HL-60/S4 (cell line): ENCODE results near the gene MAP2K2.
"Not testable (repeated sequence)": the region's sequence is repeated elsewhere in the genome, so short reads cannot be mapped to it uniquely, and the experiment has no call there.

ENCODE experiments used
- in situ Hi-C: fragments of 300-500 bp; cut with MboI; formaldehyde crosslinking; loops from 2 replicates; pipeline ENCODE4 v1.14.3; 2022; ENCODE audit warnings: low sequenced_read_pairs

Gene MAP2K2

DNA sequence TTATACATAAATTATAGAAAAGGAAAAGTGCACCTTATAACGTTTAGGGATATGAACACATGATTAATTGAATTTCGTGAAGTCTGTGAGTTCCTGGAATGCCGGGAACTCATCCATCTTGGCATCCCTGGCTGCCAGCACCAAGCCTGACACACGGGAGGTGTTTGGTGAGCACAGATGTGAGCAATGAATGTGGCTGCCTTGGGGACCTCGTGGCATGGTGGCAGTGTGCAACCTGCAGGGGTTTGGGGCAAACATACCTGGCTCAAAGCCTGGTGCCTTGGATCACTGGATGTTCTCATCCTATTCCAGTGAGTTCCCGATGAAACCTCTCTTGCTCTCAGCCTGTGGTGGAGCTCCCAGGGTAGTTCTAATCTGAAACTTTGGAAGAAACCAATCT, 10.4 kb upstream of the MAP2K2 start:
- in situ Hi-C loops: no loop called here

DNA sequence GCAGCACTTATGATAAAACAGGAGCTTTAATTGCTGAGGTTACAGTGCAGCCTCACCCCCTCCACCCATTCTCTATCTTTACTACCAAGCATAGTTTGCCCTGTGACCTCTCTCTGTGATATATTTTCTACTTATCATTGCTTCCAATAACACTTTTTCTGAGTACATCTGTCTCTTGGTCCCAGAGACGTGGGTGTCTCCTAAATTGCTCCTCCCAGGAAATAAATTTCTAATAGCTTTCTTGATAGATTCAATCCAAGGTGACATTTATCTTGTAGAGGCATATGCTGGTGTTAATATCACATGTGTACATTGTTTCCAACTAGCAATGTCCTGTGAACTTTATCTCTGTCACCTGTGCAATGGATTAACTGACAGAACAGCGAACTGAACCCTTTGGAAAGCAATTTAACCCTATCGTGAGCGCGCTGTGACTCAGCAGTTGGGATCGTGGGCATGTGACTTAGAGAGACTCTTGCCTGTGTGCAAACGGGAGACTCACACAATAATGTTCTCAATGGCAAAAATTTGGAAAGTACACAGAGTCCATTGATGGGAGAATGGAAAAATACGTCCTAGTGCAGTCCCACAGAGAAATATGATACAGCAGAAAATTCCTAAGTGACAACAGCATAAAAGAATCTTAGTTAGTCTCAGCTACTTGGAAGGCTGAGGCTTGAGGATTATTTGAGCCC, 7.0 kb upstream of the MAP2K2 start:
- in situ Hi-C loops: no loop called here

DNA sequence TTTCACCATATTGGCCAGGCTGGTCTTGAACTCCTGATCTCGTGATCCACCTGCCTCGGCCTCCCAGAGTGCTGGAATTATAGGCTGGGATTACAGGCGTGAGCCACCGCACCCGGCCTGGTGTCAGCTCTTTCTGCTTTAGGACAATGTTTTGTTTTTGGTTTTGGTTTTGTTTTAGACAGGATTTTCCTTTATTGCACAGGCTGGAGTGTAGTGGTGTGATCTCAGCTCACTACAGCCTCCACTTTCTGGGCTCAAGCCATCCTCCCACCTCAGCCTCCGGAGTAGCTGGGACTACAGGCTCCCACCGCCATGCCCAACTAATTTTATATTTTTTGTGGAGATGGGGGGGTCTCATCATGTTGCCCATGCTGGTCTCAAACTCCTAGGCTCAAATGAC, 5.1 kb upstream of the MAP2K2 start:
- in situ Hi-C loops: not testable (repeated sequence)

DNA sequence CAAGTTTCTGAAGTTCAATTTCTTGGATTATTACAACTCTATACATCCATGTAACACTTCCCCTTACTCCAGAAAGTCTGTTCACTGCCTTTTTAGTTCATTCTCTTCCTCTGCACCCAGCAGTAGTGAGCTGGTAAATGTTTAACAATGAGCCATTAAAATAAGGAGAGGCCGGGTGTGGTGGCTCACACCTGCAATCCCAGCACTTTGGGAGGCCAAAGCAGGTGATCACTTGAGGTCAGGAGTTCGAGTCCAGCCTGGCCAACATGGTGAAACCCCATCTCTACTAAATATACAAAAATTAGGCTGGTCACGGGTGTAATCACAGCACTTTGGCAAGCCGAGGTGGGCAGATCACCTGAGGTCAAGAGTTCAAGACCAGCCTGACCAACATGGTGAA, 3.4 kb upstream of the MAP2K2 start:
- in situ Hi-C loops: not testable (repeated sequence)

DNA sequence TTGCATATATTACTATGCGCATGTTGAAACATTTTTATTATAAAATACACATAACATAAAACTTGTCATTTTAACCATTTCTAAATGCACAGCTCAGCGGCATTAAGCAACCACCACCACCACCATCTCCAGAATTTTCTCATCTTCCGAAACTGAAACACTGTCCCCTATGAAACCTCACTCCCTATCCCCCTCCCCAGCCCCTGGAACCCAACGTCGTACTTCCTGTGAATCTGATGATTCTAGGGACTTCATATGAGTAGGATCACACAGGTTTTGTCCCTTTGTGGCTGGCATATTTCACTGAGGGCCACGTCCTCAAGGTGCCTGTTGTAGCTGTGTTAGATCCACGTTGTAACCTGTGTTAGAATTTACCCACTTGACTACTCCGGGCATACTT, 716 bp upstream of the MAP2K2 start:
- in situ Hi-C loops: no loop called here

DNA sequence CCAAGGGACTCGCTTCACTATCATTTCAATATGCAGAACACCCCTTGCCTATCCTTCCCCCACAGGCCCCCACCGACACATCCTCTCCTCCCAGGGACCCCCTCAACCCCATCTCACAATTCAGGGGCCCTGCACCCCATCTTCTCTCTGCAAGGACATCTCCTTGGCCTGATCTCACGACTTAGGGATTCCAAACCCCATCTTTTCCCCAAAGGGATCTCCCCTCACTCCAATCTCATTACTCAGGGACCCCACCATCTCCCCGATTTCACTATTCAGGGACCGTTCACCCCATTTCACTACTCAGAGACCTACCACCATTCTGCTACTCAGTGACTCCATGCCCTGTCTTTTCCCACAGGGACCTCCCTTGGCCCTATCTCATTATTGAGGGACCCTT, 1.4 kb downstream of the MAP2K2 start:
- in situ Hi-C loops: no loop called here

DNA sequence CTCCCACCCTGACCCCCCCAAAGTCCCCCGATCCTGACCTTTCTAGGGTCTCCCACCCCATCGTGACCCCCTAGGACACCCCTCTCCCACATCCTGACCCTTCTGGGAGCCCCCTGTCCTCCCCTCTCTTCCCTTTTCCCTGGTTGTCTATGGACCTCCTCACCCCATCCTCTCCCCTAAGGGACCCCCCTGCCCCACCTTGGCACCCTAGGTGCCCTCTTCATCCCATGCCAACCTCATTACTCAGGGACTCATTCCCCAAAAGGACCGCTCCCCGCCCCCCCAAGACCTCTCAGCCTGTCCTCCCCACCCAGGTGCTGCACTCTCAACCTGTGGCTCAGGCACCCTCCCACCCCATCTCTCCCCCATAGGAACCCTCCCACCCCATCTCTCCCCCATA, 2.1 kb downstream of the MAP2K2 start:
- in situ Hi-C loops: no loop called here

DNA sequence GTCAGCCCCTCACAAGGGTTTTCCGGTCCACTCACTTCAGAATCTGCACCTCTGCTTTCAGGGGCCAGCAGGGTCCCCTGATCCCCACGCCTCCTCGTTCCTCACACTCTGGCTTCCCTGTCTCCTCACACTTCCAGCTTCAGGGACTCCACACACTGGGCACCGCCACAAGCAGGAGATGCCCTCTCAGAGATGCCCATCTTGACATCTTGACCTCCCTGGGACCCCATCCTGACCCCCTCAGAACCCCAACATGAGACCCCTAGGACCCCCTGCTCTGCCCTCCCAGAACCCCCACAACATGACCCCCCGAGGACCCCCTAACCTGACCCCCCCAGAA, 2.7 kb downstream of the MAP2K2 start:
- in situ Hi-C loops: no loop called here

DNA sequence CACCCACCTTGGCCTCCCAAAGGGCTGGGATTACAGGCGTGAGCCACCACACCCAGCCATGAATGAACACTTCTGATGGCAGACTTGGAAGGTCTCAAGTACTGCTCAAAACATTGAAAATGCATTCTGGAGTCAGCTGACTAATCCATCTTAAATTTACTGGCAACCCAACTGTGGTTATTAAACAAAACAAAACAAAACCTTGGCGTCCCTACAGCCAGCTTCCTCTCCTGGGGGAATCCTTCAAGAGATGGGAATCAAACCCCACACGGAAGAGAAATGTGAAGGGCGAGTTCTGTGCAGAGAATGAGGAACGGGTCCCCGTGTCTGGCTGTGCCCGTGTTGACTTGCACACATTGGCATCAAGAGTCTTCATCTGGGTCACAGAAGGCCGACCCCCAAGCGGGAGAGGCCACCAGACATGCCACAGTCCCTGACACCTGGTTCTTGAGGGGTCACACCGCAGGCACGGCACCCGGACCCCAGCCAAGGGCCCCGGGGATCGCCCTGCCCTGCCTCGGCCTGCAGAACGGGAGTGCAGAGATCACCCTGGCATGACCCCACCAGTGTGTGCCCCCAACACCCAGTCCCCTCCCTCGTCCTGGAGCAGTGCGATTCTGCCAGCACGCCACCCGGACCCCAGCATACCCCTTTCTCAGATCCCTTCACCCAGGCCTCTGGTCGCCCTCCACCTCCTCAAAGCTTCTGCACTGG, 3.2 kb downstream of the MAP2K2 start:
- in situ Hi-C loops: no loop called here

DNA sequence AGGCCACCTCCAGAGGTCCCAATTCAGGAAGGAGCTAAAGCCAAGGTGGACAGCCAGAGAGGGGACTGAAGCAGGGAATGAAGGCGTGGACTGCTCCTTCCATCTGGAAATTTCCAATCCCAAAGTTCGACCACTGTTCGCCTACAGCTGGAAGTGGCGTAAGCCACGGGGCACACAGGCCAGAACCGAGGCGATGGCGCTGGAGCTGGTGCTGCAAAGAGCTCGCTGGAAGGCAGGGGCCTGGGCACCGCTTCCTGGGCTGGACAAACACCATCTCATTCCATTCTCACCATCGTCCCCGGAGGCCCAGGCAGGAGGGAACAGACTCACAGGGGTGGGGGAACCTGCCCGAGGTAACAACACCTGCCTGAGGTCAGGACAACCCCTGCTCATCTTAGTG, 4.2 kb downstream of the MAP2K2 start:
- in situ Hi-C loops: no loop called here

DNA sequence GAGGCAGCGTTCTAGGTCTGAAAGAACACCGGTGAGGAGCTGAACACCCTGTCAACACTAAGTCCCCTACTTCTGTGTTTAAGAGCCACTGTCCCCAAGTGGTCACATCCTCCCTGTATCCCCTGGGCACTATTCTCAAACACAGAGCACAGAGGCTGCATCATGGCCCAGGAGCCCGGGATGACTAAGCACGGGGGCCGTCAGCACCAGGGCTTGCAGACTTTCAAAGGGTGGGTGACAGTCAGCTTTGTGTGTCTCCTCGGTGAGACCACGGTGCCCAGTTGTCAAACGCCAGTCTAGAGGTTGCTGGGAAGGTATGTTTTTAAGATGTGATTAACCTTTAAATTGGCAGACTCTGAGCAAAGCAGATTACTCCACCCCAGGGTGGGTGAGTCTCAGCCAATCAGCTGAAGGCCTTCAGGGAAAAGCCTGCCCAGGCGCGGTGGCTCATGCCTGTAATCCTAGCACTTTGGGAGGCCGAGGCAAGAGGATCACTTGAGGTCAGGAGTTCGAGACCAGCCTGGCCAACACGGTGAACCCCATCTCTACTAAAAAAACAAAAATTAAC, 8.0 kb downstream of the MAP2K2 start:
- in situ Hi-C loops: no loop called here

DNA sequence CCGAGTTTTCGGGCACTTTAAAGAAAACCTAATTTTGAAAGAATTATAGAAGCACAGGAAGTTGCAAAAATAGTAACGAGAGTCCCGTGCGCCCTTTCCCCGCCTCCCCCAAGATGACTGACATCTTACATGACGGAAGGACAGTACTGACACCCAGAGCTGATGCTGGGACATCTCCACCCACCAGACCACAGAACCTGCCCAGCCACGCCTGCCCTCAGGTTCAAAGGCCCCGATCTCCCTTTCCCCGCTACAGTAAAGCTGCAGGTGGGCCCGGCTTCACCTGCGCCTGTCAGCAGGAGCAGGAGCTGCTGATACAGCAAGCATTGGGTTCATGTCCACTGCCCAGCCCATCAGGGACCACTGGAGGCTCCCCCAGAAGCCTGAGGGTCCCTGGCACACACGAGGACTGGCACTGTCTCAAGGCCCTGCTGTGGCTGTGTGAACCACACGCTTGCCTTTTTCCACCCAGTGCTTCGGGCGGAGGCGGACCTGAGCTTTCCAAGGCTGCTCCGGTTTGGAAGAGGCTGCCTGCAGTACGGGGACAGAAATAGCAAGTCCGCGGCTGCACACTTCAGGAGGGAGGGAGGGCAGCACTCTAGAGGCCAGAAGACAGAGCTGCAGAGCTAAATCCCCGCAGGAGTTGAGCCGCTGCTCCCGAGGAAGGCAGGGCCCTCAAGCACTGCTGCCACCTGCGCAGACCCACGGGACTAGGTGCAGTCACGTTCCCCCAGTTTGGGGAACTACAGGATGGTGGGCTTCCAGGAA, 8.7 kb downstream of the MAP2K2 start:
- in situ Hi-C loops: no loop called here

DNA sequence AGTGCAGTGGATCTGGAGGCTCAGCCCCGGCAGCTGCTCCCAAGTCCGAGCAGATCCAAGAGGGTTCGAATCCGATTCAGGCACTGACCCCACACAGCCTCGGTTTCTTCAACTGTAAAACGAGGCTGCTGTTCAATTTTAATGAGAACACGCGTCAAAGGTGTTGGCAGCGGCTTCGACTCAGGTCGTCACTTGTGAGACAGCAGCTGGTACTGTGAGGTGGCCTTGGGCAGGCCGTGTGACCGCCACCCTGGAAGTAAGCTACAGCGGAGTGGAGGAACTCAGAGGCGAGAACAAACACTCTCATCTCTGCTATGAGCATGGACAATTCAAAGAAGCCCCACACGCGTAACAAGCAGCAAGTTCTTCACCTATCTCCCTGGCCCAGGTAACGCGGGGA, 9.7 kb downstream of the MAP2K2 start:
- in situ Hi-C loops: no loop called here

DNA sequence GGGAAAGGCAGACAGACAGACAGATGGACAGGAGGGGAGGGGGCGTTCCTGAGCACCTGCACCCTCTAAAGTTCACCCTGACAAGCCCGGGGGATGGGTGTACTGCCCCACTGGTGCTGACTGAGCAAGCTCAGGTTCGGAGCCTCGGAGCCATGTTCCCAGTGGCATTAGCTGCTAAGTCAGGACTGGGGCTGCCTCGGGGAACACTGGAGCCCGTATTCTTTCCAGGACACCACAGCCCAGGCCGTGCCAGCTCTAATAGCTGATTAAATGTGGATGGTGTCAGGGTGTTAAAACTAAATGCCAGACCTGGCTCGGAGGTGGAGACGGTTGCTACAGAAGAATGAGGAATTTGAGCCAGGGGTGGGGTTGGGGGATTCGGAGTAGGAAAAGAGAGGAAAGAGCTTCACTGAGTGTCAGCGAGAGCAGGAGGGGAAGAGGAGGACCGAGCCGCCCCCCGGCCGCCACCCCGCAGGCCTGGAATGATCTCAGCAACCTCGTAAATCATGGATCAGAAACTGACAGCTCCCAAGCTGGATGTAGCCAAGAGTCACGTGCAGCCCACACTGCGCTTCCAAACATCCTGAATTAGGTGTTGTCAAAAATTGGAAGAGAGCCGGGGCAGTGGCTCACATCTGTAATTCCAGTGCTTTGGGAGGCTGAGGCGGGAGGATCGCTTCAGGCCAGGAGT, 10.4 kb downstream of the MAP2K2 start:
- in situ Hi-C loops: no loop called here

DNA sequence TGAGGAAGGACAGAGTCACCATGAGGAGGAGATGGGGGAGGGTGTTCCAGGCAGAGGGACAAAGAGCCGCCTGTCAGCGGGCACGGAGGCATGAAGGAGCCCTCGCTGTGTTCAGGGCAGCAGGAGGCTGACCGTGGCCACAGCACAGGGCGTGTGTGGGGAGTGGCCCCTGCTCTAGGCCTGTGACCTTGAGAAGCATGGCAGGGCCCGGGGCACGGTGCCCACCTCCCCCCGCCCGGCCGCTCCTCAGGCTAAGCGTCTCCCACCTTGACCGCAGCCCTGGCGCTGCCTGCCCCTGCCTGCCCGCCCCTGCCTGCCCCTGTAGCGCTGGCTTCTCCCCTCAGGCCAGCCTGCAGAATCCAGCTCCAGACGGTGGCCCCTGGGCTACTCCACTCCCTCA, 11.6 kb downstream of the MAP2K2 start:
- in situ Hi-C loops: no loop called here

DNA sequence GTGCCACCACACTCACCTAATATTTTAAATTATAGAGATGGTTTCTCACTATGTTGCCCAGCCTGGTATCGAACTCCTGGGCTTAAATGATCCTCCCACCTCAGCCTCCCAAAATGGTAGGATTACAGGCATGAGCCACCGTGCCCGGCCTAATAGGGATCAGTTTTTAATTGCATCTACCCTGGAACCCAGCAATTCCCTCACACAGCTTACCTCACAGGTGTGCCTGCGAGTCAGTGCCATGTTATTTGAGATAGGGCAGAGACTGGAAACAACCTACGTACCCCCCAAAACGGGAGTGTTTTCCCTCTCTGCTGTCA, 14.3 kb downstream of the MAP2K2 start:
- in situ Hi-C loops: no loop called here

DNA sequence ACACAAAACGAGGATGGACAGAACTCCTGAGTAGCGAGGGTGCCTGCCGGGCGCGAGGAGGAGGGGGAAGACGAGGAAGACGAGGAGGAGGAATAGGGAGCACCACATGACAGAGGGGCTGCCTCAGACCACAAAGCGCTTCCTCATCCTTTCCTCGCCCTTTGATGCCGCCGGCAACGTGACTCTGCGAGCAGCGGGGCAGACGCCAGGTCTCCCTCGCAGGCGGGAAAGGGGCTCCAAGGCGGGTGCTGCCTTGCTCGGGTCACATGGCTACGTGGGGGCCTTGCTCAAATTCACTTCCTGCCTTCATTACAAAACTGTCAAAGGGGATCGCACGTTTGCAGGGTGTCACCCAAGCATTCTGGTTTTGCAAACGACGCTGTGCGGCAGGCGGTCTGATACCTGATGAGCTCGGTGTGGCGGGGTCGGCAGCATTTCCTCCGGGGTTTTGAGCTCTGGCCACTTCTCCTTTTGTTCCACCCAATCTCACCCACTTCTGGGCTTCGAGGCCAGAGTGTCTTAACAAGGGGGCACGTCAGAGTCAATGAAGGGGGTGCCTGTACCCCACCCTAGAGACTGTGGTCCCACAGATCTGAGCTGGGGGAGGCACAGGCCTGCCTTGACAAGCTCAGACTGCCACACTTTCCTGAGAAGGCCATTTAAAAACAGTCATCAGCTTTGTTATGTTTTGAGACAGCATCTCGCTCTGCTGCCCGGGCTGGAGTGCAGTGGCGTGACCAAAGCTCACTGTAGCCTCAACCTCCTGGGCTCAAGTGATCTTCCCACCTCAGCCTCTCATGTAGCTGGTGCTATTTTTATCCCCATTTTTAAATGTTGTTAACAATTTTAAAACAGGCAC, 14.9 kb downstream of the MAP2K2 start:
- in situ Hi-C loops: no loop called here

DNA sequence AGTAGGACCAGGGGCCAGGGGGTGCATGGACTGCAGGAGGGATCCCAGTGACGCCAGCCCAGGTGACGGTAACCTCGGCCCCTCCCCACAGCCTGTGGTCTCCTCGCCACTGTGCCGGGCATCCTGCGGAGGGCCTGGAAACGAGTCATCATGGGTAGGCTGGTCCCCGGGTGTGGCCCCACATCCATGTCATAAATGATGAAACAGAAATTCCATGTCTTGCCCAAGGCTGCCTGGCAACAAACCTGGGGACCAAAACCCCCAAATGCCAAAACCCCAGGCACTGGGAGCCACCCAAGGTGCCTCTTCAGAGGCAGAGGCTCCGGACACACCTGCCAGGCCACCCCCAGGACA, 20.9 kb downstream of the MAP2K2 start:
- in situ Hi-C loops: no loop called here

DNA sequence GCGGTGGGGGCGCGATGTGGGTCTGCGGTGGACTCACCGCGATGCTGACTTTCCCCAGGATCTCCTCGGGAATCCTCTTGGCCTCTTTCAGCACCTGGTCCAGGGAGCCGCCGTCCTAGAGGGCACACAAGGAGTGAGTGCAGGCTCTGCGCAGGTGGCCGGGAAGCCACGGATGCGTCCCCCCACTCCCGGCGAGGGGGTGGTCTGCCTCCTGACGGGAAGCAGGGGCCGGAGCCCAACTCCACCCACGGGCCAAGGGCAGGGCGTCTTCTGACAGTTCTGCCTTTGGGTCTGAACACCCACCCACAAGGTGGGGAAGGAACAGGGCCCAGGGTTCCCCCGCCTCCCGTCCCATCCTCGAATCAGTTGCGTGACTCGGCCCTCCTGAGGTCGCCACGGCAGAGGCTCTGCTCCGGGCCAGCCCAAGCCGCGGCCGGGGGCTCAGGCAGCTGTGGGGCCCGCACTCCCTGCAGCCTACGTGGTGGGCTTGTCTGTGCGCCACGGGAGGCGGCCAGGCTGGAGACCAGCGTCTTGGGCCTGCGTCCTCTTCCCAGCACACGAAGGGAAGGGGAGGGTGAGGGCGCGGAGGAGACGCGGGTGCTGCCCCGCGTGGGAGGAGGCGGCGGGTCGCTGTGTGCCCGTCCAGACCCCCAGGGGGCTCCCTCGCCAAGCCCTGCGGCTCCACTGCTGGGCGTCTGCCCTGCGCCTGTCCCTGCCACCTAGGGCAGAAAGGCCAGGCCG, 21.4 kb downstream of the MAP2K2 start:
- in situ Hi-C loops: no loop called here

DNA sequence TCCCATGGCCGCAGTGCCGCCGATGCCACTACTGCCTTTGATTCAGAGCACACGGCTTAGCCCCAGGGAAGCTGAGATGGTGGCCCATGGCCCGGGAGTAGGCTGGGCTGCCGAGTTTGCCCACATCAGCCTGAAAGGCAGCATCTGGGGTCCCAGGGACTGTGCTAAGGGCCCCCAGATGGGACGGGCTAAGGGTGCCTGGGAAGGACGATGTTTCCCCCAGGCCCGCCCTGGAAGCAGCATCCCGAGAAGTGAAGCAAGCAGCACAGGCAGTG, 22.5 kb downstream of the MAP2K2 start:
- in situ Hi-C loops: no loop called here
